NCI-H82 (cell line): ENCODE results near the gene GPR171.
A peak's percentile ranks its signal among the peaks of the same experiment; 100 is the strongest.

Experiments used
- DNase-seq: peaks from one replicate; lab custom pipeline; 2025; lab: John Stamatoyannopoulos, UW

The GPR171 gene

GRCh38 chr3:151213151-151213550, 10.1 kb upstream of the GPR171 start:
- no peak for DNase-seq

GRCh38 chr3:151210676-151211381, 7.8 kb upstream of the GPR171 start:
- DNase-seq = no peak

- no peak for DNase-seq
Measured at GRCh38 chr3:151209654-151210053, 6.6 kb upstream of the GPR171 start.

- DNase-seq = no peak
Measured at GRCh38 chr3:151206201-151206600, 3.2 kb upstream of the GPR171 start.

- no peak for DNase-seq
Measured at GRCh38 chr3:151205482-151205881, 2.5 kb upstream of the GPR171 start.

- no peak for DNase-seq
Measured at GRCh38 chr3:151204530-151205402, 1.8 kb upstream of the GPR171 start.

- no peak for DNase-seq
Measured at GRCh38 chr3:151201051-151201730, 1.8 kb downstream of the GPR171 start.

GRCh38 chr3:151200586-151200985, 2.4 kb downstream of the GPR171 start:
- DNase-seq = no peak

GRCh38 chr3:151199554-151200438, 3.2 kb downstream of the GPR171 start:
- no peak for DNase-seq

GRCh38 chr3:151198849-151199248, 4.2 kb downstream of the GPR171 start:
- DNase-seq = no peak

- no peak for DNase-seq
Measured at GRCh38 chr3:151197981-151198767, 4.8 kb downstream of the GPR171 start.

GRCh38 chr3:151197228-151197627, 5.8 kb downstream of the GPR171 start:
- DNase-seq = no peak

GRCh38 chr3:151196434-151196833, 6.6 kb downstream of the GPR171 start:
- DNase-seq = no peak

- DNase-seq = no peak
Measured at GRCh38 chr3:151195826-151196225, 7.2 kb downstream of the GPR171 start.

- no peak for DNase-seq
Measured at GRCh38 chr3:151192545-151192944, 10.5 kb downstream of the GPR171 start.

- DNase-seq = no peak
Measured at GRCh38 chr3:151191095-151191494, 11.9 kb downstream of the GPR171 start.

- peak; percentile 70 for DNase-seq
Measured at GRCh38 chr3:151183265-151183671, 19.7 kb downstream of the GPR171 start.

GRCh38 chr3:151182349-151183079, 20.5 kb downstream of the GPR171 start:
- DNase-seq = no peak

GRCh38 chr3:151178208-151178845, 24.7 kb downstream of the GPR171 start:
- DNase-seq = no peak

- DNase-seq = no peak
Measured at GRCh38 chr3:151175952-151176351, 27.1 kb downstream of the GPR171 start.
